ENCODE results near the gene OR51E1.

Gene OR51E1, protein sequence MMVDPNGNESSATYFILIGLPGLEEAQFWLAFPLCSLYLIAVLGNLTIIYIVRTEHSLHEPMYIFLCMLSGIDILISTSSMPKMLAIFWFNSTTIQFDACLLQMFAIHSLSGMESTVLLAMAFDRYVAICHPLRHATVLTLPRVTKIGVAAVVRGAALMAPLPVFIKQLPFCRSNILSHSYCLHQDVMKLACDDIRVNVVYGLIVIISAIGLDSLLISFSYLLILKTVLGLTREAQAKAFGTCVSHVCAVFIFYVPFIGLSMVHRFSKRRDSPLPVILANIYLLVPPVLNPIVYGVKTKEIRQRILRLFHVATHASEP

DNA sequence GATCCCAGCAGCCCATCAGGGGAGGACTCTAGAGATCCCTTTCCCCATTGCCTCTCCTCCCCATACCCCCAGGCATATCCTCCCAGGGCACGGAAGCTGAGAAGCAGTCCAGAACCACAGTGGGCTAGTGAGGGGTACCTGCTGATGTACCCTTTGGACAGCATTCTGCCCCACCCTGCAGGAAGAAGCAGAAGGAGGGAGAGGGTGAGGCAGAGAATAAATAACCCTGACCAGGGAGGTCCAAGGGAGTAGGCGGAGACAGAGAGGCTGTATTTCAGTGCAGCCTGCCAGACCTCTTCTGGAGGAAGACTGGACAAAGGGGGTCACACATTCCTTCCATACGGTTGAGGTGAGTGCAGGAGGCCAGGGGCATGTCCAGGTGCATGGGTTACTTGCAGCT, at the start of gene OR51E1:
Gene OR51E1, plus strand, starts transcription at position 301 of the 400 bp plus-strand sequence. CDS start 8,545 bp downstream, outside the sequence.
- DNase-seq (ENCODE audit: low read depth): no peak

DNA sequence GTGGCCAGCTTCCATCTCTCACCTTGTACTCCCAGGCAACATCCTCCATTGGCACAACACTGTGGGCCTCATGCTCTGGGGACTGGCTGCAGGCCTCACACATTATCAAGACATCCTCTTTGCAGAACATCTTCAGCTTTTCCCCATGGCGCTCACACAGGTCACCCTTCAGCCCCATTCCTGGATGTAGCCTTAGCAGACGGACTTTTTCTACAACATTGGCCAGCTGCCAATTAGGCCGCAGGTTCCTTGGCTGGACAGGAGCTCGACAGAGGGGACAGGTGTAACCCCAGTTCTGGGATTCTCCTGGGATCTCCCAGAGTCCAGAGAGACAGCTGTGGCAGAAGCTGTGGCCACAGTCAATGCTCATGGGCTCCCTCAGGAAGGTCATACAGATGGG, 38.7 kb upstream of the OR51E1 start:
- no peak for DNase-seq (ENCODE audit: low read depth)

DNA sequence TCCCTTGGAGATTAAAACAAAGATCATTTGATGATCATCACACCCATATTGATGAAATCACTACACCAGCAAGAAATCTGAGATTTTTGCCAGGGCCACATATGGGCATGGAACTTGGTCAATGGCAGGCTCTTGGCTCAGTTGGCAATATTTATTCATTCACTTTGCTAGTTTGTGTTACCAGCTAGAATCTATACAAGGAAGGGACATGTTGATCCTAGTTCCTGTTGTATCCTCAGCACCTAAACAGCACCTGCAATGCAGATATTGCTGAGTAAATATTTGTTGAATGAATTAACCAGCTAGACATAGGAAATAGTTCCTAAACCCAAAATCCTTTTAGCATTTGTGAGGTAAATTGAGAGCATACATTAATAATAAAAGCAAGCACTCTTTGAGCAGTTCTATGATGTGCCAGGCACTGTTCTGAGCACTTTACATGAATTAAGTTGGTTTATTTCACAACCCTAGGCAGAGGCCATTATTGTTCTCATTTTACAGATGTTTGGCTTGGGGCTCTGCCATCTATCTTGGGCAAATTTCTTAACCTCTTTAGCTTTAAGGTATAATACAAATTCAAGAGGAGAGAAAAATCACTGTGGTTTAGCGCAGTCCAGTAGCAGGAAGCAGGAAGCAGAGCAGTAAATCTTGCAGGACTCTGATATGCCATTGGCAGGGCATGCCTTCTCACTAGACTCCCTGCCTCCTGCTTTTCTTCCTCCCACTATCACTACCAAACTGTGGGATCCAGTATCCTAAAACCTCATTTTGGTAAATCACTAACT, 37.4 kb upstream of the OR51E1 start:
- DNase-seq (ENCODE audit: low read depth): no peak

- no peak for DNase-seq (ENCODE audit: low read depth)
Measured at GRCh38 chr11:4607096-4607495, 36.7 kb upstream of the OR51E1 start.

DNA sequence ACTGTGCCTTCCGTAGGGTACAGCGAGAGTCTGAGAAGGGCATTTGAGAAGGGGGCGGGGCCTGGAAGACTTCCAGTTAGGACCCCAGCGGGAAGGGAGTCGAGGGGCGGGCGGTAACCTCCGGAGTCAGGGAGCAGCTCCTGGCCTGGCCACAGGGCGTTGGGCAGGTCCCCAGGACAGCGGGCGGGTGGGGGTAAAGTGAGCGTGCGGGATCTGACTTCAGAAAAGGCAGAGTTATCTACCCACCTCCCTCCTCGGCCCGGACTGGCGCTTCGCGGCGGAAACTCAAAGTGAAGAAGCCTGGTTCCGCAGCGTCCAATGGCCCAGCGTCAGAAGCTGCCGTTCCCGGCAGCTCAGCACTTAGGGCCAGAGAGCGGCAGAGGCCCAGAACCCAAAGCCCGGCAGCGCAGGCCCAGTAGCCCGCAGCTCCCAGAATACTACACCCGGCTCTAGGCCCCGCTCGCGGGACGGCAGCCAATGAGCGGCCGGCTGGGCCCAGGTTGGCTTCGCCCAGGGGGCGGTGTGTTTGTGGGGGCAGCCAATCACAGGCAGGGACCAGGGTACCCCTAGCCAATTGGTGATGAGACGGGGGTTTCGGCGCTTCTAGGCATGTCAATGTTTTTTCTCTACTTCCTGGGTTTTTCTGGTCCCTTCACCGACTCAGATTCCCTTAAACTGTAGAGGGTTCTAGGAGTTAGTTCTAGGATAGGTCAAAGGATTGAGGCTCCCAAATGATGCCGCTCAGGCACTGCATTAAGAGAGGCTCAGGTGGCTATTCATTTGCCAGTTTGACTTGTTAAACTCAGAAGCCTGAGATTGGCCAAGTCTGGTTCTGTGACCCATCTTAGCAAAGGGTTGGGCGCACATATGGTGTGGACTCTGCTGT, 35.8 kb upstream of the OR51E1 start, which contains the start of gene TRIM68:
Gene TRIM68, minus strand, starts transcription at position 451 of the 886 bp plus-strand sequence. CDS start 2,727 bp downstream, outside the sequence.
- DNase-seq (ENCODE audit: low read depth): peak; percentile 90

DNA sequence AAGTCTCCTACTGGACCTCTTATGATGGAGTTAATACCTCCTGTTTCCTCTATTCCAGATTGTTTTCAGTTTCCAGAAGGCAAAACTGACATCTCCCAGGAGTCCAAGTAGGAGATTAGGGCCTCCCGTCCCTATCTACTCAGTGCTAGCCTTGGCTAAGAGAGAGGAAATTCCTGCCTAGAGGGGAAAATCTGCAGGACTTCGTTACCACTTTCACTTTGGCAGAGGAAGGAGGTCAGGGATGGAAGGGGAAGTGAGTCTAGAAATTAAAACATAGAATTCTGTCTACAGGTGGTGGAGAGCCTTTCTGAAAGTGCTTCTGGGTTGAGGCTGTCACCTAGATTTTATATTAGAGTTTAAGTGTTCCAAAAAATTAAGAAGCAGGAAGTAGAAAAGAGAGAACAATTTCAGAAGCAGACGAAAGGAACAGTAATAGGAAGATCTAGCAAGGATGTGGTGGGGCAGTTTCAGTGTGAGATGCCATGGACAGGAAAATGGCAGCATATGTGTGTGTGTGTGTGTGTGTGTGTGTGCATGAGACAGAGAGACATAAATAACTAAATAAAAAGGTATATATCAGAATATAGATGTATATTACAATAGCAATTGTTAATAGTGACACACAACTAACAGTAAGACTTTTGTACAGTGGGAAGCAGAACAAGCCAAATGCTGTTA, 33.4 kb upstream of the OR51E1 start:
- no peak for DNase-seq (ENCODE audit: low read depth)

DNA sequence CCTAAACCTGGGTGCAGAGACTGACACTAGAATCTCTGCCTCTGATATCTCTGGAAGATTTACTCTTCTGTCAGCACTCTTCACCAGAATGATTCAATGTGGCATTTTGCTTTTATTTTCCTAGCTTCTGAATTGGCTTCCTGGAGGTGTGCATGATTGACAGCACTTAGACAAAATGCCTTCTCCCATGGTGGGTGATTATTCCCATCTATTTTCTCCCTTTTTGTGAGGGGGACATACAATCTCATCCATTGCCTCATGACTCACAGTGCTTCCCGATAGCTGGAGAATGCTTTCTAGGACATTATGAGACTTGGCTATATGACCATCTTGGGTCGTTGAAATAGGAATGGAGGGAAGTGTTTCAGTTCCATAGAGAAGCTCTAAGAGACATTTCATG, 31.8 kb upstream of the OR51E1 start:
- DNase-seq (ENCODE audit: low read depth): no peak

- no peak for DNase-seq (ENCODE audit: low read depth)
Measured at GRCh38 chr11:4615856-4616444, 27.8 kb upstream of the OR51E1 start.

- DNase-seq (ENCODE audit: low read depth): no peak
Measured at GRCh38 chr11:4619514-4619913, 24.3 kb upstream of the OR51E1 start.

DNA sequence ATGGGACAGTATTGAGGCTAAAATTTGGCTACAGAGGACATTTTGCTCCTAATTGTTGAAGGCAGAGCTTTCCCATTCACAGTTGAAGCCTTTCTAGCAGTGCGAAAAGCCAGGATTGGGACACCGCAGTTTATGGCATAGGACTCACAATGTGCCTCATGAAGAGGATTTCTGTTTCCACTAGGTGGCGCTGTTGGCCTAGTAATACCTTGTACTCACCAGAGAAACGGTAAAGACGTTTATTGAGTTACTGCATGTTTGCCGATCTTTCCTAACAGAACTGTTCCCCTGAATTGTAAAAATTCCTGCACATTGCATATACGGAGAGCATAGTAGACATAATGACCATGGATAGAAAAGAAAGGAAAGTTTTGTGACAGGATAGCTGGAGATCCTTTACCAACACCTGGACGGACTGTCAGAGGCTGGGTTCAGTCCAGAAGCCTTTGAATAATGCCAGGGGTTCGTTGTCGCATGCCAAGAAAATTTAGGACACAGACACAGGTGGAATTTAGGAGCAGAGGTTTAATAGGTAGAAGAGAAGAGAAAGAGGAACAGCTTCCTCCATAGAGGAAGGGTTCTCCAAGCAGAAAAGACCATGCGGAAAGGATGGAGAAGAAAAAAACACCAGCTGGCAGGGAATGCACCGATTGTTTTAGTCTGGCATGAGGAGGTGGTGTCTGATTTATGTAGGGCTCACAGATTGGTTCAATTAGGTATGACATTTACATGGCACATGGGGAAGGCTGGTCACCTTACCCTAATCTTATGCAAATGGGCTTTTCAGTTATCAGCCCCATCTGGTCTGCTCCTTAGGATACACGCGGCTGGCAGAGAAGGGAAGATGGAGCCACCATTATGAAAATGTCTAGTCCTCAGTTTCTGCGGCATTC, 17.3 kb upstream of the OR51E1 start:
- DNase-seq (ENCODE audit: low read depth): no peak

- DNase-seq (ENCODE audit: low read depth): no peak
Measured at GRCh38 chr11:4636136-4636535, 7.6 kb upstream of the OR51E1 start.

GRCh38 chr11:4636962-4637661, 6.7 kb upstream of the OR51E1 start, which contains the start of gene OR51D1:
TSS of gene OR51D1 (plus strand) at chr11:4637477. CDS start at chr11:4639791, 2,314 bp downstream.
- peak; percentile 46 for DNase-seq (ENCODE audit: low read depth)

GRCh38 chr11:4637662-4638047, 6.1 kb upstream of the OR51E1 start:
- DNase-seq (ENCODE audit: low read depth): no peak

DNA sequence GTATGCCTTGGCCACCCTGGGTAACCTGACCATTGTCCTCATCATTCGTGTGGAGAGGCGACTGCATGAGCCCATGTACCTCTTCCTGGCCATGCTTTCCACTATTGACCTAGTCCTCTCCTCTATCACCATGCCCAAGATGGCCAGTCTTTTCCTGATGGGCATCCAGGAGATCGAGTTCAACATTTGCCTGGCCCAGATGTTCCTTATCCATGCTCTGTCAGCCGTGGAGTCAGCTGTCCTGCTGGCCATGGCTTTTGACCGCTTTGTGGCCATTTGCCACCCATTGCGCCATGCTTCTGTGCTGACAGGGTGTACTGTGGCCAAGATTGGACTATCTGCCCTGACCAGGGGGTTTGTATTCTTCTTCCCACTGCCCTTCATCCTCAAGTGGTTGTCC, 3.9 kb upstream of the OR51E1 start:
- DNase-seq (ENCODE audit: low read depth): no peak

- DNase-seq (ENCODE audit: low read depth): no peak
Measured at GRCh38 chr11:4641501-4641900, 2.3 kb upstream of the OR51E1 start.

- DNase-seq (ENCODE audit: low read depth): no peak
Measured at GRCh38 chr11:4642043-4642442, 1.7 kb upstream of the OR51E1 start.

- DNase-seq (ENCODE audit: low read depth): no peak
Measured at GRCh38 chr11:4643076-4643475, 706 bp upstream of the OR51E1 start.

DNA sequence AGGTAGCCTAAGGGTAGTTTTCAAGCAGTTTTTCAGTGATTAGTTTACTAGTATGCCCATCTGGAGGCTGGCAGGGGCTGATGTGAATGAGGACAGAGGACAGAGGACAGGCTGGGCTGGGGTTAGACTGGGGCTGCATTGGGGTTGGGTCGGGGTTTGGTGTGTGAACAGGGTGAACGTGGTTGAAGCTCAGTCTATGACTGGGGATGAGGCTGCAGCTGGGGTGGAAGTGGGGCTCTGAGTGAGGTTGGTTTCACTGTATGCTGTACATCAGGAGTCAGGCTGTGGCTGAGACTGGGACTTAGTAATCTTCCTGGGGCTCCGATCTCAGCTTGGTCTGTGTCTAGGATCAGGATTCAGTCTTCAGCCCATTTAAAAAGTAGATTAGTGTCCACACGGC, 451 bp downstream of the OR51E1 start:
- DNase-seq (ENCODE audit: low read depth): no peak

DNA sequence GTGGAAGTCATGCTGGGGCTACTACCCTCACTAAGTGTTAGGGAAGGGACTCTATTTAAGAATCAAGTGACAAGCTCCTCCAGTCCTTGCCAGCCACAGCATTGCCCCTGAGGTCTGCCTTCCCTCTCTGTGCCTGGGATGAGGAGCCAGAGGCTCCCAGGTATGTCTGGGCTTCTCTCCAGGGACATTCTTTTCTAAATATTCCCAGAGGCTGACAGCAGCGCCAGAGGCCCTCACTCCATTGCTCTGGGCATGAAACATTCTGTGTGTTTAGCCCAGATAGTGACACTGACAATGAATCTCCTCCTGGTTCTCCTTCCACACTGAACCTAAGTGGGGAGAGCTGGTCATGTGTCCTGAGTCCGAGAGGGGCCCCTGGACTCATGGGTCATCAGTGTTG, 2.2 kb downstream of the OR51E1 start:
- DNase-seq (ENCODE audit: low read depth): no peak

- no peak for DNase-seq (ENCODE audit: low read depth)
Measured at GRCh38 chr11:4647766-4648165, 4.0 kb downstream of the OR51E1 start.
